HepG2 (cell line): Measurements from ENCODE around the gene KATNBL1. TPM values are rescaled to one million over a fixed set of nuclear protein-coding genes. Genes with fewer than 3 reads are reported as not detected.

Experiments used
- ATAC-seq: fragments of 200-7000 bp; cut with Tn5 transposase; 3 replicates; pipeline ENCODE4 v1.9.1; 2020; ENCODE audit warnings: mild to moderate bottlenecking, moderate library complexity
- BruUV-seq: library from RNA; stranded (reverse); fragments of 400-500 nt; replicated peaks from 2 replicates; lab custom pipeline; 2021; lab: Mats Ljungman, UMichigan
- CTCF ChIA-PET: fragments of 300-600 bp; formaldehyde crosslinking; extraction: SDS; loops from one replicate; lab custom pipeline; 2021; ENCODE audit warnings: low total read pairs, inconsistent platforms, low intra/inter-chr PET ratio; lab: Yijun Ruan, JAX
- POLR2A ChIA-PET: fragments of 350-600 bp; sonication (Branson Sonifier 250); formaldehyde crosslinking; loops from one replicate; lab custom pipeline; 2020; ENCODE audit warnings: antibody characterized with exemption, inconsistent platforms; lab: Yijun Ruan, JAX
- DNase-seq: peaks from one replicate; pipeline ENCODE4 v3.0.0-alpha.2; 2015; ENCODE audit warnings: low spot score
- FAIRE-seq: peaks from 3 replicates; lab custom pipeline; 2011; peaks lifted over from hg19 to GRCh38; lab: Jason Lieb, UNC
- H2AFZ ChIP-seq: one replicate; pipeline ENCODE4 v1.6.1; 2011; ENCODE audit warnings: low read length, inconsistent platforms
- H3K27ac ChIP-seq: fragments of 300-600 bp; 3 replicates; pipeline ENCODE4 v1.8.0; 2011; ENCODE audit warnings: mixed run types, mild to moderate bottlenecking, mixed read lengths, low read length, inconsistent platforms; ENCODE audit not compliant: insufficient read depth; ENCODE audit errors: extremely low read length
- H3K27me3 ChIP-seq, 2 experiments: fragments of 200-600 bp in 1 of 2; 2 replicates in 1 of 2; 3 replicates in 1 of 2; pipeline versions ENCODE4 v1.6.0 to v1.8.0; 2011; ENCODE audit warnings: low read length in 2 of 2, mild to moderate bottlenecking in 2 of 2, moderate library complexity in 2 of 2, inconsistent platforms in 1 of 2; ENCODE audit not compliant: insufficient read depth in 2 of 2, control insufficient read depth in 1 of 2
- H3K36me3 ChIP-seq, 2 experiments: fragments of 200-600 bp in 1 of 2; replicated peaks in 1 of 2; 2 replicates in 1 of 2; 3 replicates in 1 of 2; pipeline versions ENCODE4 v1.5.1 to v1.8.0; 2011; ENCODE audit warnings: low read length in 2 of 2, inconsistent platforms in 1 of 2; ENCODE audit not compliant: insufficient read depth in 2 of 2, control insufficient read depth in 1 of 2
- H3K4me1 ChIP-seq: 2 replicates; pipeline ENCODE4 v1.5.1; 2012; ENCODE audit warnings: low read length, inconsistent platforms; ENCODE audit not compliant: insufficient read depth
- H3K4me2 ChIP-seq: 2 replicates; pipeline ENCODE4 v1.6.0; 2011; ENCODE audit warnings: low read depth, low read length, inconsistent platforms
- H3K4me3 ChIP-seq, 3 experiments: fragments of 200-600 bp in 1 of 3; sonication (generic), shearing (Covaris generic) in 1 of 3; replicated peaks in 1 of 3; 2 replicates each; pipeline ENCODE4 v1.5.1; 2011 to 2016; ENCODE audit warnings: low read length in 3 of 3, inconsistent platforms in 2 of 3, low read depth in 2 of 3, mild to moderate bottlenecking in 2 of 3, control low read depth in 1 of 3, mixed read lengths in 1 of 3; ENCODE audit not compliant: insufficient read depth in 1 of 3
- H3K79me2 ChIP-seq: one replicate; pipeline ENCODE4 v1.6.1; 2011; ENCODE audit warnings: low read length, inconsistent platforms; ENCODE audit not compliant: insufficient read depth
- H3K9ac ChIP-seq: 2 replicates; pipeline ENCODE4 v1.6.0; 2011; ENCODE audit warnings: mild to moderate bottlenecking, low read depth, low read length, inconsistent platforms; ENCODE audit not compliant: insufficient read depth
- H3K9me3 ChIP-seq: 2 replicates; pipeline ENCODE4 v1.5.1; 2012; ENCODE audit warnings: mild to moderate bottlenecking, low read length
- H4K20me1 ChIP-seq: 2 replicates; pipeline ENCODE4 v1.6.0; 2011; ENCODE audit warnings: inconsistent platforms, mild to moderate bottlenecking, low read length, moderate library complexity; ENCODE audit not compliant: insufficient read depth
- BCL6 ChIP-seq: IDR thresholded peaks from 2 replicates; pipeline ENCODE4 v1.6.1; 2016; ENCODE audit warnings: missing genetic modification reagents, missing compliant biosample characterization
- GATAD2A ChIP-seq: IDR thresholded peaks from 2 replicates; pipeline ENCODE4 v1.6.1; 2016
- HMGXB3 ChIP-seq: sonication (generic); formaldehyde crosslinking; IDR thresholded peaks from 2 replicates; pipeline ENCODE4 v1.4.0; 2020; ENCODE audit warnings: missing genetic modification reagents, borderline replicate concordance
- HOXA5 ChIP-seq: sonication (generic); formaldehyde crosslinking; IDR thresholded peaks from 2 replicates; pipeline ENCODE4 v1.4.0; 2020; ENCODE audit warnings: missing genetic modification reagents
- KAT7 ChIP-seq: IDR thresholded peaks from 2 replicates; pipeline ENCODE4 v1.6.1; 2018; ENCODE audit warnings: borderline replicate concordance, missing compliant biosample characterization
- KDM6A ChIP-seq: IDR thresholded peaks from 2 replicates; pipeline ENCODE4 v1.6.1; 2016; ENCODE audit warnings: low read depth
- NFRKB ChIP-seq: fragments of 450-650 bp; IDR thresholded peaks from 2 replicates; pipeline ENCODE4 v1.6.1; 2017
- RFX5 ChIP-seq: IDR thresholded peaks from 2 replicates; pipeline ENCODE4 v1.6.1; 2011; ENCODE audit warnings: low read depth, low read length, improper control_type of control experiment
- SRSF9 ChIP-seq: fragments of 200-400 bp; formaldehyde crosslinking; IDR thresholded peaks from 2 replicates; pipeline ENCODE4 v1.6.1; 2018; ENCODE audit warnings: borderline replicate concordance, mild to moderate bottlenecking, low read depth, low read length; ENCODE audit not compliant: insufficient read depth, poor library complexity, severe bottlenecking
- STAT5B ChIP-seq: sonication (generic); formaldehyde crosslinking; IDR thresholded peaks from 2 replicates; pipeline ENCODE4 v1.4.0; 2020; ENCODE audit warnings: missing genetic modification reagents
- ZNF207 ChIP-seq: fragments of 450-650 bp; IDR thresholded peaks from 2 replicates; pipeline ENCODE4 v1.6.1; 2016; ENCODE audit warnings: antibody characterized with exemption, borderline replicate concordance
- ZNF441 ChIP-seq: sonication (generic); formaldehyde crosslinking; IDR thresholded peaks from 2 replicates; pipeline ENCODE4 v1.7.0; 2021; ENCODE audit warnings: missing genetic modification reagents, borderline replicate concordance
- ZNF598 ChIP-seq: sonication (generic); formaldehyde crosslinking; IDR thresholded peaks from 2 replicates; pipeline ENCODE4 v1.5.1; 2020; ENCODE audit warnings: mild to moderate bottlenecking, missing genetic modification reagents, borderline replicate concordance
- ZNF775 ChIP-seq: sonication (generic); formaldehyde crosslinking; IDR thresholded peaks from 2 replicates; pipeline ENCODE4 v1.4.0; 2020; ENCODE audit warnings: missing genetic modification reagents, mild to moderate bottlenecking, moderate library complexity, borderline replicate concordance
- WGBS: methylation state at CpG from one replicate; pipeline ENCODE4 v1.1.6; 2017; ENCODE audit warnings: low lambda C conversion rate; 5-methylcytosine and 5-hydroxymethylcytosine counted together
- in situ Hi-C: cut with HindIII; loops from 2 replicates; pipeline ENCODE4 v1.10.0; 2017; ENCODE audit warnings: low pct_unique_long_range_greater_than_20kb; ENCODE audit not compliant: extremely low pct_ligation_motif_present
- intact Hi-C: fragments of 100-400 bp; cut with micrococcal nuclease; formaldehyde crosslinking; loops from one replicate; pipeline ENCODE4 v1.10.0; 2022; ENCODE audit not compliant: unreplicated experiment
- polyA plus RNA-seq, 8 experiments: library from polyadenylated mRNA; depleted of rRNA in 3 of 8; stranded (reverse) in 7 of 8; unstranded in 1 of 8; fragments of >200 nt; fragmentation: Illumina TruSeq in 4 of 8; extraction: Trizol in 4 of 8; gene quantifications; 2 replicates each; pipeline versions ENCODE4 v1.2.1 to v1.2.3, GENCODE V29; 2011 to 2016; ENCODE audit warnings: low read depth in 4 of 8, missing spikeins in 1 of 8, mixed read lengths in 1 of 8; ENCODE audit not compliant: insufficient read depth in 1 of 8
- total RNA-seq, 5 experiments: library from RNA; depleted of rRNA; stranded (reverse); fragments of >200 nt; fragmentation: Illumina TruSeq; extraction: Trizol; gene quantifications; 2 replicates each; pipeline ENCODE4 v1.2.3, GENCODE V29; 2016; ENCODE audit warnings: low read depth in 1 of 5
- TF ChIP-seq, protein P1 (sequence below): sonication (generic); formaldehyde crosslinking; IDR thresholded peaks from 2 replicates; pipeline ENCODE4 v1.4.0; 2020; ENCODE audit warnings: missing genetic modification reagents
- TF ChIP-seq, protein P2 (sequence below): sonication (generic); formaldehyde crosslinking; IDR thresholded peaks from 2 replicates; pipeline ENCODE4 v1.4.0; 2020; ENCODE audit warnings: missing genetic modification reagents, borderline replicate concordance

Gene KATNBL1
- total and polyA plus RNA-seq, 2 of the 13 experiments (the other 11 are each of a cell fraction or from before 2014, with no cell fraction given) = 23.4 to 42.8 TPM

- no peak overlapping the region for H3K4me3 ChIP-seq
- H4K20me1 ChIP-seq = no peaks in the 10 kb centered on the region
- no peaks in the 10 kb centered on the region for H3K4me1 ChIP-seq
- H3K4me2 ChIP-seq = no peak overlapping the region
- no peak overlapping the region for H2AFZ ChIP-seq
- no TSS peak for BruUV-seq
- POLR2A ChIA-PET = no interaction called here
- H3K27ac ChIP-seq = no peak overlapping the region
- no peaks in the 10 kb centered on the region for H3K9me3 ChIP-seq
- WGBS = 97% methylated on average over 5 of the region's 5 CpGs
- ATAC-seq (no peak), DNase-seq (no peak), FAIRE-seq (no peak)
- H3K36me3 ChIP-seq = no peaks in the 10 kb centered on the region
- H3K79me2 ChIP-seq = peaks cover 41% of the 10 kb centered on the region
- in situ Hi-C loops = no loop called here
- H3K27me3 ChIP-seq = no peaks in the 10 kb centered on the region
- no peak overlapping the region for H3K9ac ChIP-seq
- CTCF ChIA-PET = no interaction called here
- intact Hi-C loops = no loop called here
- no peak for TF ChIP-seq BCL6 (CRISPR knock-in tag)
- TF ChIP-seq, protein P1, sequence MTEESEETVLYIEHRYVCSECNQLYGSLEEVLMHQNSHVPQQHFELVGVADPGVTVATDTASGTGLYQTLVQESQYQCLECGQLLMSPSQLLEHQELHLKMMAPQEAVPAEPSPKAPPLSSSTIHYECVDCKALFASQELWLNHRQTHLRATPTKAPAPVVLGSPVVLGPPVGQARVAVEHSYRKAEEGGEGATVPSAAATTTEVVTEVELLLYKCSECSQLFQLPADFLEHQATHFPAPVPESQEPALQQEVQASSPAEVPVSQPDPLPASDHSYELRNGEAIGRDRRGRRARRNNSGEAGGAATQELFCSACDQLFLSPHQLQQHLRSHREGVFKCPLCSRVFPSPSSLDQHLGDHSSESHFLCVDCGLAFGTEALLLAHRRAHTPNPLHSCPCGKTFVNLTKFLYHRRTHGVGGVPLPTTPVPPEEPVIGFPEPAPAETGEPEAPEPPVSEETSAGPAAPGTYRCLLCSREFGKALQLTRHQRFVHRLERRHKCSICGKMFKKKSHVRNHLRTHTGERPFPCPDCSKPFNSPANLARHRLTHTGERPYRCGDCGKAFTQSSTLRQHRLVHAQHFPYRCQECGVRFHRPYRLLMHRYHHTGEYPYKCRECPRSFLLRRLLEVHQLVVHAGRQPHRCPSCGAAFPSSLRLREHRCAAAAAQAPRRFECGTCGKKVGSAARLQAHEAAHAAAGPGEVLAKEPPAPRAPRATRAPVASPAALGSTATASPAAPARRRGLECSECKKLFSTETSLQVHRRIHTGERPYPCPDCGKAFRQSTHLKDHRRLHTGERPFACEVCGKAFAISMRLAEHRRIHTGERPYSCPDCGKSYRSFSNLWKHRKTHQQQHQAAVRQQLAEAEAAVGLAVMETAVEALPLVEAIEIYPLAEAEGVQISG = no peak
- no peak for TF ChIP-seq ZNF441
- no peak for TF ChIP-seq ZNF775 (CRISPR knock-in tag)
- TF ChIP-seq, protein P2, sequence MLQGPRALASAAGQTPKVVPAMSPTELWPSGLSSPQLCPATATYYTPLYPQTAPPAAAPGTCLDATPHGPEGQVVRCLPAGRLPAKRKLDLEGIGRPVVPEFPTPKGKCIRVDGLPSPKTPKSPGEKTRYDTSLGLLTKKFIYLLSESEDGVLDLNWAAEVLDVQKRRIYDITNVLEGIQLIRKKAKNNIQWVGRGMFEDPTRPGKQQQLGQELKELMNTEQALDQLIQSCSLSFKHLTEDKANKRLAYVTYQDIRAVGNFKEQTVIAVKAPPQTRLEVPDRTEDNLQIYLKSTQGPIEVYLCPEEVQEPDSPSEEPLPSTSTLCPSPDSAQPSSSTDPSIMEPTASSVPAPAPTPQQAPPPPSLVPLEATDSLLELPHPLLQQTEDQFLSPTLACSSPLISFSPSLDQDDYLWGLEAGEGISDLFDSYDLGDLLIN (CRISPR knock-in tag) = no peak
- TF ChIP-seq KAT7 = no peak
- no peak for TF ChIP-seq STAT5B (CRISPR knock-in tag)
- TF ChIP-seq NFRKB = no peak
- TF ChIP-seq GATAD2A (CRISPR knock-in tag) = no peak
- no peak for TF ChIP-seq ZNF598
- no peak for TF ChIP-seq HOXA5
- TF ChIP-seq SRSF9 = no peak
- no peak for TF ChIP-seq KDM6A (CRISPR knock-in tag)
- TF ChIP-seq ZNF207 = no peak
- TF ChIP-seq RFX5 = no peak
- TF ChIP-seq HMGXB3 (CRISPR knock-in tag) = no peak
These were observed 21.2 kb downstream of the KATNBL1 start for GRCh38 chr15:34188711-34189110.
